BE2C (cell line): ENCODE results near the gene ERCC8.
A peak's percentile ranks its signal among the peaks of the same experiment; 100 is the strongest.

ENCODE experiments used
- DNase-seq: peaks from one replicate; pipeline ENCODE4 v3.0.0-alpha.2; 2020
- H3K27me3 ChIP-seq: fragments of 250-450 bp; sonication (Bioruptor Pico); 2 replicates; pipeline ENCODE4 v1.5.1; 2020; ENCODE audit warnings: mild to moderate bottlenecking
- H3K36me3 ChIP-seq: fragments of 250-450 bp; sonication (Bioruptor Pico); 2 replicates; pipeline ENCODE4 v1.5.1; 2020; ENCODE audit warnings: mild to moderate bottlenecking
- H3K4me1 ChIP-seq: fragments of 250-450 bp; sonication (Bioruptor Pico); 2 replicates; pipeline ENCODE4 v1.5.1; 2020
- H3K4me3 ChIP-seq: 2 replicates; pipeline ENCODE4 v1.5.1; 2011; ENCODE audit warnings: low read depth, low read length
- H3K9me3 ChIP-seq: fragments of 250-450 bp; sonication (Bioruptor Pico); 2 replicates; pipeline ENCODE4 v1.5.1; 2020
- TF ChIP-seq, protein P1 (sequence below): IDR thresholded peaks from 2 replicates; pipeline ENCODE4 v1.5.1; 2012; ENCODE audit warnings: mild to moderate bottlenecking, low read depth, low read length

Gene ERCC8

GRCh38 chr5:60852317-60852716 lies 92.6 kb downstream of the ERCC8 start:
- DNase-seq, result no peak
- H3K9me3 ChIP-seq, result no peaks in the 10 kb centered on the region
- H3K4me3 ChIP-seq, result no peak overlapping the region
- 0 out of 2 replicates have a peak, but pooled peaks cover 3% of the 10 kb centered on the region for H3K27me3 ChIP-seq
- H3K36me3 ChIP-seq, result no peaks in the 10 kb centered on the region
- H3K4me1 ChIP-seq, result no peaks in the 10 kb centered on the region
- TF ChIP-seq, protein P1, sequence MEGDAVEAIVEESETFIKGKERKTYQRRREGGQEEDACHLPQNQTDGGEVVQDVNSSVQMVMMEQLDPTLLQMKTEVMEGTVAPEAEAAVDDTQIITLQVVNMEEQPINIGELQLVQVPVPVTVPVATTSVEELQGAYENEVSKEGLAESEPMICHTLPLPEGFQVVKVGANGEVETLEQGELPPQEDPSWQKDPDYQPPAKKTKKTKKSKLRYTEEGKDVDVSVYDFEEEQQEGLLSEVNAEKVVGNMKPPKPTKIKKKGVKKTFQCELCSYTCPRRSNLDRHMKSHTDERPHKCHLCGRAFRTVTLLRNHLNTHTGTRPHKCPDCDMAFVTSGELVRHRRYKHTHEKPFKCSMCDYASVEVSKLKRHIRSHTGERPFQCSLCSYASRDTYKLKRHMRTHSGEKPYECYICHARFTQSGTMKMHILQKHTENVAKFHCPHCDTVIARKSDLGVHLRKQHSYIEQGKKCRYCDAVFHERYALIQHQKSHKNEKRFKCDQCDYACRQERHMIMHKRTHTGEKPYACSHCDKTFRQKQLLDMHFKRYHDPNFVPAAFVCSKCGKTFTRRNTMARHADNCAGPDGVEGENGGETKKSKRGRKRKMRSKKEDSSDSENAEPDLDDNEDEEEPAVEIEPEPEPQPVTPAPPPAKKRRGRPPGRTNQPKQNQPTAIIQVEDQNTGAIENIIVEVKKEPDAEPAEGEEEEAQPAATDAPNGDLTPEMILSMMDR, result no peak

- DNase-seq, result no peak
- H3K4me1 ChIP-seq, result no peaks in the 10 kb centered on the region
- H3K36me3 ChIP-seq, result no peaks in the 10 kb centered on the region
- TF ChIP-seq, protein P1, result no peak
- H3K27me3 ChIP-seq, result peaks cover 7% of the 10 kb centered on the region
- no peak overlapping the region for H3K4me3 ChIP-seq
- H3K9me3 ChIP-seq, result no peaks in the 10 kb centered on the region
Observed at GRCh38 chr5:60851626-60852025, 93.2 kb downstream of the ERCC8 start.

- Histone ChIP-seq H3K27me3 (peaks cover 54% of the 10 kb centered on the region), H3K36me3 (no peaks in the 10 kb centered on the region)
- TF ChIP-seq, protein P1, result no peak
Observed at GRCh38 chr5:60846298-60846697, 98.6 kb downstream of the ERCC8 start.

GRCh38 chr5:60843936-60844905 lies 100.6 kb downstream of the ERCC8 start, which contains the start of gene ELOVL7:
TSS of gene ELOVL7 (minus strand) at chr5:60844269. CDS start at chr5:60787397, 56,872 bp downstream.
- DNase-seq, result peak; percentile 59
- Histone ChIP-seq H3K4me1 (no peaks in the 10 kb centered on the region), H3K4me3 (peak within 1 kb of the TSS; percentile 61), H3K36me3 (no peaks in the 10 kb centered on the region), H3K27me3 (peaks cover 69% of the 10 kb centered on the region), H3K9me3 (no peaks in the 10 kb centered on the region)
- TF ChIP-seq, protein P1, result peak; percentile 26

More at GRCh38 chr5:60846298-60846697, 98.6 kb downstream of the ERCC8 start:
- H3K4me3 ChIP-seq, result no peak overlapping the region
- no peaks in the 10 kb centered on the region for H3K4me1 ChIP-seq
- no peak for DNase-seq
- no peaks in the 10 kb centered on the region for H3K9me3 ChIP-seq

DNA sequence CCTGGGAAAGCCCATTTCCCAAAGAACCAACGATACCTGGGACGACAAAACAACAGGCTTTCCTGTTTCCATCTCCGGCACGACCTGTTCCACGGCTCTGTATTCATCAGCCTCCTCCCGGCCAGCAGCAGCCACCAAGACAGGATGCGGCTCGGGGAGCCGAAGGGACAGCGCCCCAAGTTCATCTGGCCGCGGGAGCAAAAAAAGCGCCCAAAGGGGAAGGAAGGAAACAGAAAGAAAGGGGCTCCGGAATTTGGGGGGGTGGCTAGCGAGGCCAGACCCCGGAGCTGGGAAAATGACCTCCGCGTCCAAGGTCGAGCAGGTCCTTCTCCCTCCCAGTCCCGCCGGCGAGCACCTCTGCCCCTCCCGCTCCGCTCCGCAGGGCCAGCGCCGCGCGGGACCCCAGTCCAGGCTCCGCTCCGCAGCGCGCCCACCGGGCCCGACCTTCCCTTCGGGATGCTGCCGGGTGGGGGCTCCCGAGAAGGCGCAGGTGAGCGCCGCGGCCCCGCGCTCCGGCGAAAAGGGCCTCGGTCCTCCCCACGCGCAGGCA lies 101.4 kb downstream of the ERCC8 start:
- H3K36me3 ChIP-seq, result no peaks in the 10 kb centered on the region
- TF ChIP-seq, protein P1, result no peak
- peak overlapping the region; percentile 61 for H3K4me3 ChIP-seq
- H3K4me1 ChIP-seq, result no peaks in the 10 kb centered on the region
- H3K27me3 ChIP-seq, result peaks cover 69% of the 10 kb centered on the region
- DNase-seq, result peak; percentile 8
- H3K9me3 ChIP-seq, result no peaks in the 10 kb centered on the region

- H3K27me3 ChIP-seq, result peaks cover 72% of the 10 kb centered on the region
- TF ChIP-seq, protein P1, result no peak
- no peaks in the 10 kb centered on the region for H3K36me3 ChIP-seq
- no peaks in the 10 kb centered on the region for H3K4me1 ChIP-seq
- no peak overlapping the region; the same call in 1 of the 2 replicates for H3K4me3 ChIP-seq
- no peaks in the 10 kb centered on the region for H3K9me3 ChIP-seq
- DNase-seq, result no peak
Observed at GRCh38 chr5:60842871-60843385, 101.9 kb downstream of the ERCC8 start.
